CD1c-positive myeloid dendritic cell (primary cell): Measurements from ENCODE around the gene GLRX.
A peak's percentile ranks its signal among the peaks of the same experiment; 100 is the strongest.
"Not testable (repeated sequence)": the region's sequence is repeated elsewhere in the genome, so short reads cannot be mapped to it uniquely, and the experiment has no call there.

Source experiments
- DNase-seq: peaks from one replicate; pipeline ENCODE4 v3.0.0-alpha.2; 2016; ENCODE audit errors: extremely low spot score

GLRX gene

GRCh38 chr5:95852567-95852966 lies 30.0 kb upstream of the GLRX start:
- no peak for DNase-seq

- DNase-seq = not testable (repeated sequence)
Observed at GRCh38 chr5:95851141-95851540, 28.6 kb upstream of the GLRX start.

- DNase-seq = peak; percentile 45
Observed at GRCh38 chr5:95850391-95850894, 27.9 kb upstream of the GLRX start.

- DNase-seq = no peak
Observed at GRCh38 chr5:95848701-95849100, 26.2 kb upstream of the GLRX start.

- DNase-seq = no peak
Observed at GRCh38 chr5:95847261-95847592, 24.7 kb upstream of the GLRX start.

- peak; percentile 85 for DNase-seq
Observed at GRCh38 chr5:95846554-95847260, 24.2 kb upstream of the GLRX start.

- DNase-seq = no peak
Observed at GRCh38 chr5:95845391-95845790, 22.9 kb upstream of the GLRX start.

- DNase-seq = peak; percentile 44
Observed at GRCh38 chr5:95843733-95844223, 21.3 kb upstream of the GLRX start.

GRCh38 chr5:95842854-95843544 lies 20.5 kb upstream of the GLRX start:
- DNase-seq = peak; percentile 94

- peak; percentile 93 for DNase-seq
Observed at GRCh38 chr5:95841914-95842812, 19.6 kb upstream of the GLRX start.

GRCh38 chr5:95840956-95841705 lies 18.6 kb upstream of the GLRX start:
- DNase-seq = peak; percentile 85

GRCh38 chr5:95839658-95840057 lies 17.1 kb upstream of the GLRX start:
- no peak for DNase-seq

GRCh38 chr5:95838556-95838955 lies 16.0 kb upstream of the GLRX start:
- no peak for DNase-seq

GRCh38 chr5:95838001-95838520 lies 15.5 kb upstream of the GLRX start:
- DNase-seq = no peak

- DNase-seq = no peak
Observed at GRCh38 chr5:95837492-95837891, 15.0 kb upstream of the GLRX start.

- not testable (repeated sequence) for DNase-seq
Observed at GRCh38 chr5:95836971-95837370, 14.4 kb upstream of the GLRX start.

GRCh38 chr5:95836544-95836943 lies 14.0 kb upstream of the GLRX start:
- DNase-seq = peak; percentile 25

- peak; percentile 50 for DNase-seq
Observed at GRCh38 chr5:95835682-95836385, 13.3 kb upstream of the GLRX start.

GRCh38 chr5:95832664-95833063 lies 10.1 kb upstream of the GLRX start:
- DNase-seq = no peak

- DNase-seq = no peak
Observed at GRCh38 chr5:95830226-95830625, 7.7 kb upstream of the GLRX start.

- no peak for DNase-seq
Observed at GRCh38 chr5:95827892-95828246, 5.3 kb upstream of the GLRX start.
